KG1 (cell line): ENCODE results near the gene AUH.
"Not testable (repeated sequence)": the region's sequence is repeated elsewhere in the genome, so short reads cannot be mapped to it uniquely, and the experiment has no call there.

Experiments used
- DNase-seq: peaks from one replicate; lab custom pipeline; 2025; lab: John Stamatoyannopoulos, UW

Gene AUH

GRCh38 chr9:91378695-91379127 is 17.0 kb upstream of the AUH start:
- DNase-seq: no peak

- not testable (repeated sequence) for DNase-seq
Observed at GRCh38 chr9:91378054-91378453, 16.3 kb upstream of the AUH start.

- no peak for DNase-seq
Observed at GRCh38 chr9:91376239-91376638, 14.5 kb upstream of the AUH start.

- DNase-seq: no peak
Observed at GRCh38 chr9:91374939-91375338, 13.2 kb upstream of the AUH start.

GRCh38 chr9:91371894-91372293 is 10.2 kb upstream of the AUH start:
- DNase-seq: no peak

- DNase-seq: not testable (repeated sequence)
Observed at GRCh38 chr9:91370006-91370405, 8.3 kb upstream of the AUH start.

- no peak for DNase-seq
Observed at GRCh38 chr9:91364702-91365101, 3.0 kb upstream of the AUH start.

- DNase-seq: no peak
Observed at GRCh38 chr9:91364005-91364404, 2.3 kb upstream of the AUH start.

- no peak for DNase-seq
Observed at GRCh38 chr9:91362051-91362611, 413 bp upstream of the AUH start.

- DNase-seq: no peak
Observed at GRCh38 chr9:91360551-91361290, 997 bp downstream of the AUH start.

- DNase-seq: no peak
Observed at GRCh38 chr9:91359734-91360470, 1.8 kb downstream of the AUH start.

GRCh38 chr9:91359083-91359482 is 2.6 kb downstream of the AUH start:
- no peak for DNase-seq

- DNase-seq: no peak
Observed at GRCh38 chr9:91354881-91355280, 6.8 kb downstream of the AUH start.

- DNase-seq: no peak
Observed at GRCh38 chr9:91349115-91349555, 12.6 kb downstream of the AUH start.

GRCh38 chr9:91348191-91348807 is 13.4 kb downstream of the AUH start:
- DNase-seq: no peak

GRCh38 chr9:91347377-91347776 is 14.3 kb downstream of the AUH start:
- DNase-seq: no peak

GRCh38 chr9:91346644-91347043 is 15.1 kb downstream of the AUH start:
- DNase-seq: no peak

GRCh38 chr9:91345978-91346377 is 15.7 kb downstream of the AUH start:
- no peak for DNase-seq

GRCh38 chr9:91342575-91342974 is 19.1 kb downstream of the AUH start:
- DNase-seq: no peak

GRCh38 chr9:91341749-91342148 is 20.0 kb downstream of the AUH start:
- DNase-seq: no peak

GRCh38 chr9:91341258-91341746 is 20.4 kb downstream of the AUH start:
- no peak for DNase-seq

- no peak for DNase-seq
Observed at GRCh38 chr9:91340395-91340967, 21.2 kb downstream of the AUH start.
